ENCODE measurements around the gene ZNF497. TPM values are rescaled to one million over a fixed set of nuclear protein-coding genes. Genes with fewer than 3 reads are reported as not detected.

The ZNF497 gene
- total and polyA plus RNA-seq, 9 of the 15 experiments (the other 6 are each of a cell fraction or from before 2014, with no cell fraction given), result 0.06 to 0.98 (median 0.44) TPM; not detected in 1

GRCh38 chr19:58317476-58318072, 45.0 kb downstream of the ZNF497 start (continued):
- peak in 1 of 2 experiments; percentile 95; a peak in 2 of 4 replicates for TF ChIP-seq SIN3A (IDR thresholded peaks at IDR 0.05; ENCODE audit: borderline replicate concordance in 2 of 2, control insufficient read depth in 1 of 2, low read depth in 2 of 2, low read length in 2 of 2)
- TF ChIP-seq NCOA1 (IDR thresholded peaks at IDR 0.05; ENCODE audit: low read depth), result peak; percentile 98
- TF ChIP-seq ZNF766 (CRISPR knock-in tag; conservative IDR thresholded peaks at IDR 0.05), result peak; percentile 69
- TF ChIP-seq ZNF224 (CRISPR knock-in tag; IDR thresholded peaks at IDR 0.05), result 0 out of 2 replicates have a peak, but pooled peaks have one; percentile 64
- 0 out of 2 replicates have a peak, but pooled peaks have one; percentile 46 for TF ChIP-seq ZNF232 (CRISPR knock-in tag; IDR thresholded peaks at IDR 0.05)
- no peak for TF ChIP-seq JUN (IDR thresholded peaks at IDR 0.05; ENCODE audit: borderline replicate concordance, low read depth, low read length)
- TF ChIP-seq JUN (CRISPR knock-in tag; IDR thresholded peaks at IDR 0.05; ENCODE audit: borderline replicate concordance), result 0 out of 2 replicates have a peak, but pooled peaks have one; percentile 31
- 0 out of 2 replicates have a peak, but pooled peaks have one; percentile 75 for TF ChIP-seq ZBTB49 (CRISPR knock-in tag; IDR thresholded peaks at IDR 0.05; ENCODE audit: borderline replicate concordance)
- TF ChIP-seq ZNF830 (CRISPR knock-in tag; IDR thresholded peaks at IDR 0.05), result no peak
- 0 out of 4 replicates have a peak, but pooled peaks of 1 of the 2 experiments have one; percentile 63 for TF ChIP-seq SRF (CRISPR knock-in tag; IDR thresholded peaks at IDR 0.05)
- peak; percentile 87 for TF ChIP-seq NCOA6 (IDR thresholded peaks at IDR 0.05)
- no peak for TF ChIP-seq BHLHE40 (IDR thresholded peaks at IDR 0.05; ENCODE audit: low read length)
- TF ChIP-seq REST (IDR thresholded peaks at IDR 0.05; ENCODE audit: borderline replicate concordance), result peak; percentile 99
- peak; percentile 95 for TF ChIP-seq REST (CRISPR knock-in tag; IDR thresholded peaks at IDR 0.05; ENCODE audit: low read depth)
- TF ChIP-seq CSDE1 (IDR thresholded peaks at IDR 0.05), result no peak

All from K562 (cell line).